CD4-positive, alpha-beta memory T cell (primary cell): ENCODE measurements around the gene MKKS. TPM values are rescaled to one million over a fixed set of nuclear protein-coding genes. Genes with fewer than 3 reads are reported as not detected.

ENCODE experiments used
- polyA plus RNA-seq, 2 donors: library from polyadenylated mRNA; unstranded; fragments of 300-500 nt; fragmentation: Illumina TruSeq; gene quantifications; one replicate each; pipeline ENCODE4 v1.2.3, GENCODE V29; 2021
- total RNA-seq, 2 experiments: library from RNA; stranded (reverse); gene quantifications; one replicate each; pipeline ENCODE4 v1.2.3, GENCODE V29; 2021

MKKS gene
- total and polyA plus RNA-seq, 4 experiments from 2014 or later = 14.6 to 34.9 (median 24.6) TPM

Other genes starting within 250 kb of the MKKS start
- not detected for gene SNAP25, start 215.4 kb downstream of the MKKS start, total RNA-seq
- under 1 TPM in 1 of 2 donors, not detected in 1; 0.14 TPM for gene SNAP25, start 215.4 kb downstream of the MKKS start, polyA plus RNA-seq
- 1 to 10 TPM; 6.3 to 6.6 TPM for gene SLX4IP, start 1.1 kb upstream of the MKKS start, total RNA-seq
- 1 to 10 TPM; 1.5 to 1.7 TPM for gene SLX4IP, start 1.1 kb upstream of the MKKS start, polyA plus RNA-seq
- under 1 TPM; 0.29 to 0.61 TPM for gene JAG1, start 239.8 kb upstream of the MKKS start, total RNA-seq
- 1 to 10 TPM in 1 of 2 donors, under 1 TPM in 1; 0.04 to 1.9 TPM for gene JAG1, start 239.8 kb upstream of the MKKS start, polyA plus RNA-seq